ENCODE measurements around the gene MFSD12.
A peak's percentile ranks its signal among the peaks of the same experiment; 100 is the strongest.

DNA sequence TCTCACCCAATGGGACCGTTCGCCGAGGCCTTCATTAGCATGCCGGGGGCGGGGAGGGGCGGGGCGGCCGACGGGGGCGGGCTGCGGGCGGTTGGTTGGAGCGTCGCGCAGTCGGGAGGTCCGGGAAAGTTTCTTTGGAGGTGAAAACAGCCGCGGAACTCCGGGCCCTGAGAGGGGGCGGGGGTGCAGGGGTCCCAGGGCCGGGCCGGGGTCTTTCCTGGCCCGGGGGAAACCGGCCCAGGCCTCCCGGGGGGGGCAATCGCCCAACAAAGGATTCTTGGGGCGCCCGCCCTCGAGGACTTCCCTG lies 15.4 kb upstream of the MFSD12 start, which contains the start of gene HMG20B:
- TF ChIP-seq, protein P1, sequence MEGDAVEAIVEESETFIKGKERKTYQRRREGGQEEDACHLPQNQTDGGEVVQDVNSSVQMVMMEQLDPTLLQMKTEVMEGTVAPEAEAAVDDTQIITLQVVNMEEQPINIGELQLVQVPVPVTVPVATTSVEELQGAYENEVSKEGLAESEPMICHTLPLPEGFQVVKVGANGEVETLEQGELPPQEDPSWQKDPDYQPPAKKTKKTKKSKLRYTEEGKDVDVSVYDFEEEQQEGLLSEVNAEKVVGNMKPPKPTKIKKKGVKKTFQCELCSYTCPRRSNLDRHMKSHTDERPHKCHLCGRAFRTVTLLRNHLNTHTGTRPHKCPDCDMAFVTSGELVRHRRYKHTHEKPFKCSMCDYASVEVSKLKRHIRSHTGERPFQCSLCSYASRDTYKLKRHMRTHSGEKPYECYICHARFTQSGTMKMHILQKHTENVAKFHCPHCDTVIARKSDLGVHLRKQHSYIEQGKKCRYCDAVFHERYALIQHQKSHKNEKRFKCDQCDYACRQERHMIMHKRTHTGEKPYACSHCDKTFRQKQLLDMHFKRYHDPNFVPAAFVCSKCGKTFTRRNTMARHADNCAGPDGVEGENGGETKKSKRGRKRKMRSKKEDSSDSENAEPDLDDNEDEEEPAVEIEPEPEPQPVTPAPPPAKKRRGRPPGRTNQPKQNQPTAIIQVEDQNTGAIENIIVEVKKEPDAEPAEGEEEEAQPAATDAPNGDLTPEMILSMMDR (IDR thresholded peaks at IDR 0.05): no peak
- TF ChIP-seq POLR2A (IDR thresholded peaks at IDR 0.05) (peak; percentile 22 to 46), POLR2AphosphoS5 (IDR thresholded peaks at IDR 0.05) (no peak), EP300 (IDR thresholded peaks at IDR 0.05) (no peak)

Measured in gastroesophageal sphincter (tissue), 3 donors.